WTC11 (cell line): ENCODE data around the gene SENP7.
"Not testable (repeated sequence)": the region's sequence is repeated elsewhere in the genome, so short reads cannot be mapped to it uniquely, and the experiment has no call there.

Experiments used
- ATF3 ChIP-seq: sonication (generic); formaldehyde crosslinking; conservative IDR thresholded peaks from 2 replicates; pipeline ENCODE4 v1.8.1; 2022; ENCODE audit warnings: mild to moderate bottlenecking, missing genetic modification reagents
- CREB1 ChIP-seq: sonication (generic); formaldehyde crosslinking; IDR thresholded peaks from 2 replicates; pipeline ENCODE4 v1.8.0; 2023; ENCODE audit warnings: mild to moderate bottlenecking, missing genetic modification reagents
- FOXP1 ChIP-seq: sonication (generic); formaldehyde crosslinking; IDR thresholded peaks from 2 replicates; pipeline ENCODE4 v1.8.0; 2022; ENCODE audit warnings: missing genetic modification reagents, mild to moderate bottlenecking, moderate library complexity, borderline replicate concordance
- JAZF1 ChIP-seq: fragments of 250-450 bp; sonication (Bioruptor Pico); IDR thresholded peaks from 2 replicates; pipeline ENCODE4 v1.9.0; 2021; ENCODE audit warnings: moderate library complexity, mild to moderate bottlenecking, inconsistent platforms
- SMAD3 ChIP-seq: sonication (generic); formaldehyde crosslinking; IDR thresholded peaks from 2 replicates; pipeline ENCODE4 v1.8.0; 2022; ENCODE audit warnings: missing genetic modification reagents, mild to moderate bottlenecking, borderline replicate concordance
- TF ChIP-seq, protein P1 (sequence below): fragments of 250-450 bp; sonication (Bioruptor Pico); IDR thresholded peaks from 2 replicates; pipeline ENCODE4 v2.1.2; 2022; ENCODE audit warnings: mild to moderate bottlenecking, moderate library complexity

DNA sequence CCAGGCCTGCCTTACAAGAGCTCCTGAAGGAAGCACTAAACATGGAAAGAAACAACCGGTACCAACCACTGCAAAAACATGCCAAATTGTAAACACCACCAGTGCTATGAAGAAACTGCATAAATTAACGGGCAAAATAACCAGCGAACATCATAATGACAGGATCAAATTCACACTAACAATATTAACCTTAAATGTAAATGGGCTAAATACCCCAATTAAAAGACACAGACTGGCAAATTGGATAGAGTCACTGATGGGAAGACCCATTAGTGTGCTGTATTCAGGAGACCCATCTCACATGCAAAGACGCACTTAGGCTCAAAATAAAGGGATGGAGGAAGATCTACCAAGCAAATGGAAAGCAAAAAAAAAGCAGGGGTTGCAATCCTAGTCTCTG, 44.3 kb downstream of the SENP7 start:
- TF ChIP-seq JAZF1 (CRISPR knock-in tag); CREB1; ATF3 (CRISPR knock-in tag); FOXP1 (CRISPR knock-in tag); SMAD3: not testable (repeated sequence)
- TF ChIP-seq, protein P1, sequence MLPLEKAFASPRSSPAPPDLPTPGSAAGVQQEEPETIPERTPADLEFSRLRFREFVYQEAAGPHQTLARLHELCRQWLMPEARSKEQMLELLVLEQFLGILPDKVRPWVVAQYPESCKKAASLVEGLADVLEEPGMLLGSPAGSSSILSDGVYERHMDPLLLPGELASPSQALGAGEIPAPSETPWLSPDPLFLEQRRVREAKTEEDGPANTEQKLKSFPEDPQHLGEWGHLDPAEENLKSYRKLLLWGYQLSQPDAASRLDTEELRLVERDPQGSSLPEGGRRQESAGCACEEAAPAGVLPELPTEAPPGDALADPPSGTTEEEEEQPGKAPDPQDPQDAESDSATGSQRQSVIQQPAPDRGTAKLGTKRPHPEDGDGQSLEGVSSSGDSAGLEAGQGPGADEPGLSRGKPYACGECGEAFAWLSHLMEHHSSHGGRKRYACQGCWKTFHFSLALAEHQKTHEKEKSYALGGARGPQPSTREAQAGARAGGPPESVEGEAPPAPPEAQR (CRISPR knock-in tag): not testable (repeated sequence)
